ENCODE results near the gene XAB2.

The XAB2 gene

GRCh38 chr19:7629347-7630054 lies at the start of gene XAB2, which contains the start of gene PET100:
Gene XAB2, minus strand, starts transcription at chr19:7629545. Its CDS starts 18 bp downstream, at chr19:7629527.
Gene PET100, plus strand, starts transcription at chr19:7629793. Its CDS starts 41 bp downstream, at chr19:7629834.
- peak; percentile 100 for FAIRE-seq

GRCh38 chr19:7677669-7678311 lies 48.4 kb upstream of the XAB2 start:
- FAIRE-seq: no peak

- FAIRE-seq: no peak
These were observed 47.5 kb upstream of the XAB2 start, which contains the start of gene MCEMP1 for GRCh38 chr19:7676854-7677253. Gene MCEMP1, plus strand, starts transcription at chr19:7677090. Its CDS starts 31 bp downstream, at chr19:7677121.

GRCh38 chr19:7676376-7676775 lies 47.0 kb upstream of the XAB2 start:
- FAIRE-seq: no peak

GRCh38 chr19:7674010-7675005 lies 45.0 kb upstream of the XAB2 start:
- FAIRE-seq: no peak

- no peak for FAIRE-seq
These were observed 43.2 kb upstream of the XAB2 start for GRCh38 chr19:7672522-7672921.

- FAIRE-seq: no peak
These were observed 41.4 kb upstream of the XAB2 start for GRCh38 chr19:7670790-7671189.

GRCh38 chr19:7670150-7670783 lies 40.9 kb upstream of the XAB2 start:
- no peak for FAIRE-seq

GRCh38 chr19:7669641-7670040 lies 40.3 kb upstream of the XAB2 start:
- no peak for FAIRE-seq

GRCh38 chr19:7668842-7669241 lies 39.5 kb upstream of the XAB2 start, which contains the start of gene RETN:
Gene RETN, plus strand, starts transcription at chr19:7669049. Its CDS starts 278 bp downstream, at chr19:7669327.
- FAIRE-seq: no peak

GRCh38 chr19:7665076-7665475 lies 35.7 kb upstream of the XAB2 start:
- no peak for FAIRE-seq

GRCh38 chr19:7663706-7664105 lies 34.4 kb upstream of the XAB2 start:
- FAIRE-seq: no peak

- no peak for FAIRE-seq
These were observed 33.3 kb upstream of the XAB2 start for GRCh38 chr19:7662657-7663056.

GRCh38 chr19:7661744-7662538 lies 32.6 kb upstream of the XAB2 start:
- FAIRE-seq: no peak

- FAIRE-seq: no peak
These were observed 28.9 kb upstream of the XAB2 start for GRCh38 chr19:7658219-7658686.

- no peak for FAIRE-seq
These were observed 27.9 kb upstream of the XAB2 start for GRCh38 chr19:7657131-7657751.

- FAIRE-seq: no peak
These were observed 26.2 kb upstream of the XAB2 start for GRCh38 chr19:7655581-7655980.

GRCh38 chr19:7654401-7654800 lies 25.1 kb upstream of the XAB2 start:
- no peak for FAIRE-seq

GRCh38 chr19:7652061-7652641 lies 22.8 kb upstream of the XAB2 start:
- FAIRE-seq: peak; percentile 86

GRCh38 chr19:7650148-7650547 lies 20.8 kb upstream of the XAB2 start:
- no peak for FAIRE-seq

All from endometrium (tissue), 2 donors.